Measurements from ENCODE around the gene TAS2R60.

DNA sequence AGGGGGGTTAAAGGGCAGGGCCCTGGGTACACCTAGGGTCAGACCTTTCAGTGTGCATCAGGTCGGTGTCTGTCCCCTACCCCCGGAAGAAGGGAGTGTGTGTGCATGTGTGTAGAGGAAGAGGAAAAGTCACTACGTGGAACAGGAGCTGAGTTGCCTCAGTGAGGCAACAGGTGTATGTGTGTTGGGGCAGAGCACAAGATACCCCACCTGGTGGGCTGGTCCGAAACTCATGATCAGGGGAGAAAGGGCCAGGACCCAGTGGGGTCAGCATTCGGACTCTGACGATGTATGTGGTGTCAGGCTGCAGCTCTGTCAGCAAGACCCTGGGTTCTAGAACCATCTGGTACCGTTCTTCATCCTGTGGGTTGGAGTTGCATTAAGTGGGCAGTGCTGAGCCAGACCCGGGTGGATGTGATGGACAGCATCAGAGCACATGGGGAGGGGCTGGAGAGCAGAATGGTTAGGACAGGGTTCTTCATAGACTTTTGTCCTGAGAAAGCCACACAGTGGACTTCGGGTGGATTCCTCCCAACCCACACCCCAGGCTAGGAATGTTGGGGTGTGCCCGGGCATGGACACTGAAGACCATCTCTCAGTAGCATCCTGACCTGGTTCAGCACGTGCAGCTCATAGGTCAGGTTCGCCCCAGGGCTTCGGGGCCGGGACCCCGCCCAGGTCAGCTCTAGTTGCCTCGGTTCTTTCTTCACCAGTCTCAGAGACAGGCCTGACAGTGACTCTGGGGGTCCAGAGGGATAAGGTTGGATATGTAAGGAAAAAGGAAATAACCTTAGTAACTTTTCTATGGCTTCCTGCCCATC is 45.3 kb upstream of the TAS2R60 start:
- TF ChIP-seq, protein P1, sequence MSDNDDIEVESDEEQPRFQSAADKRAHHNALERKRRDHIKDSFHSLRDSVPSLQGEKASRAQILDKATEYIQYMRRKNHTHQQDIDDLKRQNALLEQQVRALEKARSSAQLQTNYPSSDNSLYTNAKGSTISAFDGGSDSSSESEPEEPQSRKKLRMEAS (CRISPR knock-in tag; IDR thresholded peaks at IDR 0.05) = no peak
- TF ChIP-seq POLR2A (conservative IDR thresholded peaks at IDR 0.05) = no peak
- no peak for TF ChIP-seq EZH2 (IDR thresholded peaks at IDR 0.05; ENCODE audit: borderline replicate concordance, low read depth, low read length)
- TF ChIP-seq TAF9B (IDR thresholded peaks at IDR 0.05; ENCODE audit: partially characterized antibody) = no peak
- no peak for TF ChIP-seq GTF3C2 (IDR thresholded peaks at IDR 0.05; ENCODE audit: borderline replicate concordance, extremely low read depth, insufficient read length)
- TF ChIP-seq NR3C1 (CRISPR knock-in tag; IDR thresholded peaks at IDR 0.05) = no peak
- TF ChIP-seq CAMTA2 (CRISPR knock-in tag; conservative IDR thresholded peaks at IDR 0.05) = no peak
- TF ChIP-seq, protein P2, sequence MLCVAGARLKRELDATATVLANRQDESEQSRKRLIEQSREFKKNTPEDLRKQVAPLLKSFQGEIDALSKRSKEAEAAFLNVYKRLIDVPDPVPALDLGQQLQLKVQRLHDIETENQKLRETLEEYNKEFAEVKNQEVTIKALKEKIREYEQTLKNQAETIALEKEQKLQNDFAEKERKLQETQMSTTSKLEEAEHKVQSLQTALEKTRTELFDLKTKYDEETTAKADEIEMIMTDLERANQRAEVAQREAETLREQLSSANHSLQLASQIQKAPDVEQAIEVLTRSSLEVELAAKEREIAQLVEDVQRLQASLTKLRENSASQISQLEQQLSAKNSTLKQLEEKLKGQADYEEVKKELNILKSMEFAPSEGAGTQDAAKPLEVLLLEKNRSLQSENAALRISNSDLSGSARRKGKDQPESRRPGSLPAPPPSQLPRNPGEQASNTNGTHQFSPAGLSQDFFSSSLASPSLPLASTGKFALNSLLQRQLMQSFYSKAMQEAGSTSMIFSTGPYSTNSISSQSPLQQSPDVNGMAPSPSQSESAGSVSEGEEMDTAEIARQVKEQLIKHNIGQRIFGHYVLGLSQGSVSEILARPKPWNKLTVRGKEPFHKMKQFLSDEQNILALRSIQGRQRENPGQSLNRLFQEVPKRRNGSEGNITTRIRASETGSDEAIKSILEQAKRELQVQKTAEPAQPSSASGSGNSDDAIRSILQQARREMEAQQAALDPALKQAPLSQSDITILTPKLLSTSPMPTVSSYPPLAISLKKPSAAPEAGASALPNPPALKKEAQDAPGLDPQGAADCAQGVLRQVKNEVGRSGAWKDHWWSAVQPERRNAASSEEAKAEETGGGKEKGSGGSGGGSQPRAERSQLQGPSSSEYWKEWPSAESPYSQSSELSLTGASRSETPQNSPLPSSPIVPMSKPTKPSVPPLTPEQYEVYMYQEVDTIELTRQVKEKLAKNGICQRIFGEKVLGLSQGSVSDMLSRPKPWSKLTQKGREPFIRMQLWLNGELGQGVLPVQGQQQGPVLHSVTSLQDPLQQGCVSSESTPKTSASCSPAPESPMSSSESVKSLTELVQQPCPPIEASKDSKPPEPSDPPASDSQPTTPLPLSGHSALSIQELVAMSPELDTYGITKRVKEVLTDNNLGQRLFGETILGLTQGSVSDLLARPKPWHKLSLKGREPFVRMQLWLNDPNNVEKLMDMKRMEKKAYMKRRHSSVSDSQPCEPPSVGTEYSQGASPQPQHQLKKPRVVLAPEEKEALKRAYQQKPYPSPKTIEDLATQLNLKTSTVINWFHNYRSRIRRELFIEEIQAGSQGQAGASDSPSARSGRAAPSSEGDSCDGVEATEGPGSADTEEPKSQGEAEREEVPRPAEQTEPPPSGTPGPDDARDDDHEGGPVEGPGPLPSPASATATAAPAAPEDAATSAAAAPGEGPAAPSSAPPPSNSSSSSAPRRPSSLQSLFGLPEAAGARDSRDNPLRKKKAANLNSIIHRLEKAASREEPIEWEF (CRISPR knock-in tag; IDR thresholded peaks at IDR 0.05) = no peak
- TF ChIP-seq NFIC (IDR thresholded peaks at IDR 0.05) = no peak
- no peak for TF ChIP-seq YBX1 (IDR thresholded peaks at IDR 0.05)
- no peak for TF ChIP-seq STAT5B (CRISPR knock-in tag; IDR thresholded peaks at IDR 0.05)
- TF ChIP-seq, protein P3, sequence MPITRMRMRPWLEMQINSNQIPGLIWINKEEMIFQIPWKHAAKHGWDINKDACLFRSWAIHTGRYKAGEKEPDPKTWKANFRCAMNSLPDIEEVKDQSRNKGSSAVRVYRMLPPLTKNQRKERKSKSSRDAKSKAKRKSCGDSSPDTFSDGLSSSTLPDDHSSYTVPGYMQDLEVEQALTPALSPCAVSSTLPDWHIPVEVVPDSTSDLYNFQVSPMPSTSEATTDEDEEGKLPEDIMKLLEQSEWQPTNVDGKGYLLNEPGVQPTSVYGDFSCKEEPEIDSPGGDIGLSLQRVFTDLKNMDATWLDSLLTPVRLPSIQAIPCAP (CRISPR knock-in tag; IDR thresholded peaks at IDR 0.05; ENCODE audit: borderline replicate concordance) = no peak
